ENCODE results near the gene SNN. TPM values are rescaled to one million over a fixed set of nuclear protein-coding genes. Genes with fewer than 3 reads are reported as not detected.

The SNN gene
- total and polyA plus RNA-seq, 2 of the 8 experiments (the other 6 are each of a cell fraction or from before 2014, with no cell fraction given), result 37.4 to 66.9 TPM

GRCh38 chr16:11726008-11726407 lies 57.8 kb downstream of the SNN start (continued):
- TF ChIP-seq CHD7 (IDR thresholded peaks at IDR 0.05; ENCODE audit: insufficient replicate concordance, low read length), result no peak
- no peak for TF ChIP-seq RXRA (IDR thresholded peaks at IDR 0.05; ENCODE audit: insufficient read depth, low read depth, low read length)
- no peak for TF ChIP-seq TAF1 (IDR thresholded peaks at IDR 0.05; ENCODE audit: low read depth, low read length)
- TF ChIP-seq BRCA1 (IDR thresholded peaks at IDR 0.05; ENCODE audit: low read depth, low read length), result no peak
- no peak for TF ChIP-seq SRF (IDR thresholded peaks at IDR 0.05; ENCODE audit: low read depth, low read length)
- no peak for TF ChIP-seq FOSL1 (IDR thresholded peaks at IDR 0.05; ENCODE audit: insufficient read depth, low read depth, low read length)
- no peak for TF ChIP-seq CEBPB (IDR thresholded peaks at IDR 0.05; ENCODE audit: low read depth, low read length)
- TF ChIP-seq ZNF274 (IDR thresholded peaks at IDR 0.05; ENCODE audit: borderline replicate concordance, extremely low read depth, low read length), result no peak
- TF ChIP-seq, protein P1, sequence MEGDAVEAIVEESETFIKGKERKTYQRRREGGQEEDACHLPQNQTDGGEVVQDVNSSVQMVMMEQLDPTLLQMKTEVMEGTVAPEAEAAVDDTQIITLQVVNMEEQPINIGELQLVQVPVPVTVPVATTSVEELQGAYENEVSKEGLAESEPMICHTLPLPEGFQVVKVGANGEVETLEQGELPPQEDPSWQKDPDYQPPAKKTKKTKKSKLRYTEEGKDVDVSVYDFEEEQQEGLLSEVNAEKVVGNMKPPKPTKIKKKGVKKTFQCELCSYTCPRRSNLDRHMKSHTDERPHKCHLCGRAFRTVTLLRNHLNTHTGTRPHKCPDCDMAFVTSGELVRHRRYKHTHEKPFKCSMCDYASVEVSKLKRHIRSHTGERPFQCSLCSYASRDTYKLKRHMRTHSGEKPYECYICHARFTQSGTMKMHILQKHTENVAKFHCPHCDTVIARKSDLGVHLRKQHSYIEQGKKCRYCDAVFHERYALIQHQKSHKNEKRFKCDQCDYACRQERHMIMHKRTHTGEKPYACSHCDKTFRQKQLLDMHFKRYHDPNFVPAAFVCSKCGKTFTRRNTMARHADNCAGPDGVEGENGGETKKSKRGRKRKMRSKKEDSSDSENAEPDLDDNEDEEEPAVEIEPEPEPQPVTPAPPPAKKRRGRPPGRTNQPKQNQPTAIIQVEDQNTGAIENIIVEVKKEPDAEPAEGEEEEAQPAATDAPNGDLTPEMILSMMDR (IDR thresholded peaks at IDR 0.05; ENCODE audit: control extremely low read depth in 1 of 3, insufficient read depth in 1 of 3, low read depth in 1 of 3, low read length in 3 of 3), result no peak
- TF ChIP-seq CHD2 (IDR thresholded peaks at IDR 0.05; ENCODE audit: low read length), result no peak
